Glutamatergic neuron (in vitro differentiated cells): Measurements from ENCODE around the gene FAM3A. TPM values are rescaled to one million over a fixed set of nuclear protein-coding genes. Genes with fewer than 3 reads are reported as not detected.

Experiments used
- DNase-seq: peaks from one replicate; pipeline ENCODE4 v3.0.0; 2022
- H3K27ac Mint-ChIP-seq: one replicate; pipeline ENCODE4 v1.8.0; 2020; ENCODE audit warnings: mild to moderate bottlenecking, mixed read lengths, inconsistent platforms; ENCODE audit not compliant: unreplicated experiment
- H3K27me3 Mint-ChIP-seq: one replicate; pipeline ENCODE4 v1.8.0; 2020; ENCODE audit warnings: mild to moderate bottlenecking, moderate library complexity, mixed read lengths, inconsistent platforms; ENCODE audit not compliant: unreplicated experiment
- H3K36me3 Mint-ChIP-seq: one replicate; pipeline ENCODE4 v1.8.0; 2020; ENCODE audit warnings: mild to moderate bottlenecking, mixed read lengths, inconsistent platforms; ENCODE audit not compliant: unreplicated experiment
- H3K4me1 Mint-ChIP-seq: one replicate; pipeline ENCODE4 v1.8.0; 2020; ENCODE audit warnings: mild to moderate bottlenecking, low read depth, mixed read lengths, inconsistent platforms; ENCODE audit not compliant: unreplicated experiment
- H3K4me3 Mint-ChIP-seq: one replicate; pipeline ENCODE4 v1.8.0; 2020; ENCODE audit warnings: mild to moderate bottlenecking, mixed read lengths, inconsistent platforms; ENCODE audit not compliant: unreplicated experiment
- H3K9me3 Mint-ChIP-seq: one replicate; pipeline ENCODE4 v1.8.0; 2020; ENCODE audit warnings: mild to moderate bottlenecking, moderate library complexity, mixed read lengths, inconsistent platforms; ENCODE audit not compliant: unreplicated experiment
- CTCF ChIP-seq: fragments of 200-600 bp; sonication (generic); IDR thresholded peaks from one replicate; pipeline ENCODE4 v1.5.0; 2021; ENCODE audit not compliant: partially characterized antibody, unreplicated experiment
- total RNA-seq: library from RNA; stranded (reverse); fragmentation: NEBNext Ultra II Directional; extraction: Animal tissue kit (Norgen Biotek cat#: 25700); gene quantifications from one replicate; pipeline ENCODE4 v1.2.1, GENCODE V29; 2021; ENCODE audit not compliant: unreplicated experiment

Gene FAM3A
- total RNA-seq, 1 donor from 2014 or later, result 32.0 TPM

- H3K9me3 Mint-ChIP-seq, result no peaks in the 10 kb centered on the region
- no peak overlapping the region for H3K4me3 Mint-ChIP-seq
- no peaks in the 10 kb centered on the region for H3K27me3 Mint-ChIP-seq
- H3K4me1 Mint-ChIP-seq, result no peaks in the 10 kb centered on the region
- no peak for DNase-seq
- H3K27ac Mint-ChIP-seq, result no peak overlapping the region
- TF ChIP-seq CTCF, result no peak
- no peaks in the 10 kb centered on the region for H3K36me3 Mint-ChIP-seq
These were observed 20.5 kb downstream of the FAM3A start for GRCh38 chrX:154495472-154495922.

GRCh38 chrX:154494715-154495114 lies 21.3 kb downstream of the FAM3A start:
- H3K27me3 Mint-ChIP-seq, result no peaks in the 10 kb centered on the region
- no peak overlapping the region for H3K27ac Mint-ChIP-seq
- H3K9me3 Mint-ChIP-seq, result peaks cover 1% of the 10 kb centered on the region
- DNase-seq, result no peak
- TF ChIP-seq CTCF, result no peak
- H3K4me1 Mint-ChIP-seq, result no peaks in the 10 kb centered on the region
- H3K36me3 Mint-ChIP-seq, result no peaks in the 10 kb centered on the region
- H3K4me3 Mint-ChIP-seq, result no peak overlapping the region

GRCh38 chrX:154490414-154491083 lies 25.5 kb downstream of the FAM3A start, which contains the start of gene SLC10A3:
Gene SLC10A3, minus strand, starts transcription at chrX:154490629. Its CDS starts 1,689 bp downstream, at chrX:154488940.
- Mint-ChIP-seq H3K36me3 (no peaks in the 10 kb centered on the region), H3K4me3 (peak within 1 kb of the TSS; percentile 85), H3K4me1 (no peaks in the 10 kb centered on the region), H3K9me3 (peaks cover 4% of the 10 kb centered on the region), H3K27ac (peak within 1 kb of the TSS; percentile 88), H3K27me3 (no peaks in the 10 kb centered on the region)
- peak; percentile 90 for DNase-seq
- no peak for TF ChIP-seq CTCF

DNA sequence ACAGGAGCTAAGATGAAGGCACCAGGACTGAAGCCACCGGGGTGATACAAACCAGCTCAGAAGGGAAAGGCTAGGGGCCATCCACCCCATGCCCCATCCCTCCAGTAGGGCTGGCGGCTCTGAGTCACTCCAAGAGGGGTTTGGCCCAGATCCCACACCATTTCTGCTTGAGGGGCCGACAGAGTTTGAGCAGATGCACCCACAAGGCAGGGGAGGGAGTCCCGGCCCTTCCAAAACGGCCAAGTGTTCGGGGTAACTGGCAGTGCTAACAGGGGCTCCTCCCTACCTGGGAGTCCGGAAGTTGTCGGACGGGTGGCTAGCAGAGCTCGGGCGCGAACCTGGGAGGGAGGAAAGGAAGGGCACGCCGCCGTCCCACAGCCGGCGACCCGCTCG lies 26.0 kb downstream of the FAM3A start:
- no peaks in the 10 kb centered on the region for H3K4me1 Mint-ChIP-seq
- H3K27me3 Mint-ChIP-seq, result no peaks in the 10 kb centered on the region

More for the DNA sequence above, 26.0 kb downstream of the FAM3A start:
- Mint-ChIP-seq H3K9me3 (peaks cover 4% of the 10 kb centered on the region), H3K4me3 (peak overlapping the region; percentile 85), H3K27ac (peak overlapping the region; percentile 55), H3K36me3 (no peaks in the 10 kb centered on the region)
- no peak for DNase-seq
- no peak for TF ChIP-seq CTCF
